ENCODE data around the gene SLC28A3. TPM values are rescaled to one million over a fixed set of nuclear protein-coding genes. Genes with fewer than 3 reads are reported as not detected.
A peak's percentile ranks its signal among the peaks of the same experiment; 100 is the strongest.
"Not testable (repeated sequence)": the region's sequence is repeated elsewhere in the genome, so short reads cannot be mapped to it uniquely, and the experiment has no call there.

Gene SLC28A3
- polyA plus RNA-seq, 4 donors = 2.8 to 3.1 TPM; not detected in 2

DNA sequence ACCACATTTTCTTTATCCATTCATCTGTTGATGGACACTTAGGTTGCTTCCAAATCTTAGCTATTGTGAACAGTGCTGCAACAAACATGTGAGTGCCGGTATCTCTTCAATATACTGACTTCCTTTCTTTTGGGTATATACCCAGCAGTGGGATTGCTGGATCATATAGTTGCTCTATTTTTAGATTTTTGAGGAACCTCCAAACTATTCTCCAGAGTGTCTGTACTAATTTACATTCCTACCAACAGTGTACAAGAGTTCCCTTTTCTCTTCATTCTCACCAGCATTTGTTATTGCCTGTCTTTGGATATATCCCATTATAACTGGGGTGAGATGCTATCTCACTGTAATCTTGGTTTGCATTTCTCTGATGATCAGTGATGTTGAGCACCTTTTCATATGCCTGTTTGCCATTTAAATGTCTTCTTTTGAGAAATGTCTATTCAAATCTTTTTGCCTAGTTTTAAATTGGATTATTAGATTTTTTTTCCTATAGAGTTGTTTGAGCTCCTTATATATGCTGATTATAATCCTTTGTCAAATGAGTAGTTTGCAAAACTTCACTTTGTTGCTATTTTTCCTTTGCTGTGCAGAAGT lies 24.4 kb upstream of the SLC28A3 start:
- H3K27me3 ChIP-seq (ENCODE audit: control insufficient read depth in 3 of 3, insufficient read depth in 3 of 3, low read length in 3 of 3); H3K36me3 ChIP-seq (ENCODE audit: control insufficient read depth in 3 of 3, insufficient read depth in 2 of 3, low read depth in 1 of 3, low read length in 3 of 3); H3K4me3 ChIP-seq (ENCODE audit: low read depth in 1 of 3, low read length in 3 of 3); DNase-seq; H3K27ac ChIP-seq (ENCODE audit: low read depth in 1 of 3, low read length in 2 of 3); H3K9me3 ChIP-seq (ENCODE audit: control insufficient read depth in 2 of 2, insufficient read depth in 1 of 2, low read depth in 1 of 2, low read length in 1 of 2); FAIRE-seq; H3K4me1 ChIP-seq (ENCODE audit: control insufficient read depth in 3 of 3, insufficient read depth in 2 of 3, low read depth in 1 of 3, low read length in 2 of 3): not testable (repeated sequence)
- 80 to 97% (median 85%) methylated on average over 1 of the region's 1 CpG for WGBS, 3 donors

DNA sequence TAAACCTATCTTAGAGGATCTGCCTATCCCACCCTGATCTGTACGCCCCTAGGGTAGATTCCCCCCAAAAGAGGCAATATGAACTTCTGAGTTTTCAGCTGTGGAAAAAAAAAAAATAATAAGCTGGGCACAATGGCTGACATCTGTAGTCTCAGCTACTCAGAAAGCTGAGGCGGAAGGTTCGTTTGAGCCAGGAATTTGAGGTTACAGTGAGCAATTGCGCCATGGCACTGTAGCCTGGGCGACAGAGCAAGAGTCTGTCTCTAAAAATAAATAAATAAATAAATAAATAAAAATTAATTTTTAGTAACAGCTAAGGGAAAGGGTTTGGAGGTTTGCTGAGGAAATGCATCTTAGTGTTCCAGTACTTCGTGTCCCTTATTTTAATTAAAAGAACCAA lies 21.1 kb upstream of the SLC28A3 start:
- Histone ChIP-seq H3K4me3 (ENCODE audit: low read depth in 1 of 3, low read length in 3 of 3) (no peak overlapping the region), H3K27me3 (ENCODE audit: control insufficient read depth in 3 of 3, insufficient read depth in 3 of 3, low read length in 3 of 3) (no peaks in the 10 kb centered on the region), H3K36me3 (ENCODE audit: control insufficient read depth in 3 of 3, insufficient read depth in 2 of 3, low read depth in 1 of 3, low read length in 3 of 3) (no peaks in the 10 kb centered on the region), H3K27ac (ENCODE audit: low read depth in 1 of 3, low read length in 2 of 3) (no peak overlapping the region), H3K4me1 (ENCODE audit: control insufficient read depth in 3 of 3, insufficient read depth in 2 of 3, low read depth in 1 of 3, low read length in 2 of 3) (no peaks in the 10 kb centered on the region), H3K9me3 (ENCODE audit: control insufficient read depth in 2 of 2, insufficient read depth in 1 of 2, low read depth in 1 of 2, low read length in 1 of 2) (no peaks in the 10 kb centered on the region)
- FAIRE-seq (no peak), DNase-seq (no peak)
- WGBS, 3 donors = 80 to 84% (median 80%) methylated on average over 6 of the region's 6 CpGs

DNA sequence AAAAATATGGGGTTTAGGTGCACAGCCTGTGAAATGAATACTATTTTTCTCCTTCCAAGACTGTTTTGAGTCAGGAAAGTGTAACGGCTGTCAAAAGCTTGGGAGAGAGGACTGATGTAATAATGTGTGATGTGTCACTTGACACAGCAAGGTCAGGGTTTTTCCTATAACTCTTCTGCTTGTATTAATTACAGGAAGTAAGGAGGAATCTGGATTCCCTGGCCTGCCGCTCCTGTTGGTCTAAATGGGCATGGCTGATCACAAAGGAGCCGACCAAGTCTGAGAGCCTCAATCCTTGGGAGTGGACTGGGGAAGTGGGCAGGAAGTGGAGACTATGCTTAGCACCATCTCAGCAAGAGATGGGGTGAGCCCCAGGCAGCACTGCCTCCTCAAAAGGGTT lies 16.7 kb upstream of the SLC28A3 start:
- FAIRE-seq (no peak), DNase-seq (no peak)
- Histone ChIP-seq H3K36me3 (ENCODE audit: control insufficient read depth in 3 of 3, insufficient read depth in 2 of 3, low read depth in 1 of 3, low read length in 3 of 3) (no peaks in the 10 kb centered on the region), H3K4me3 (ENCODE audit: low read depth in 1 of 3, low read length in 3 of 3) (no peak overlapping the region), H3K4me1 (ENCODE audit: control insufficient read depth in 3 of 3, insufficient read depth in 2 of 3, low read depth in 1 of 3, low read length in 2 of 3) (no peaks in the 10 kb centered on the region), H3K27ac (ENCODE audit: low read depth in 1 of 3, low read length in 2 of 3) (no peak overlapping the region), H3K9me3 (ENCODE audit: control insufficient read depth in 2 of 2, insufficient read depth in 1 of 2, low read depth in 1 of 2, low read length in 1 of 2) (no peaks in the 10 kb centered on the region), H3K27me3 (ENCODE audit: control insufficient read depth in 3 of 3, insufficient read depth in 3 of 3, low read length in 3 of 3) (no peaks in the 10 kb centered on the region)
- WGBS, 3 donors = 73 to 85% (median 80%) methylated on average over 3 of the region's 3 CpGs

DNA sequence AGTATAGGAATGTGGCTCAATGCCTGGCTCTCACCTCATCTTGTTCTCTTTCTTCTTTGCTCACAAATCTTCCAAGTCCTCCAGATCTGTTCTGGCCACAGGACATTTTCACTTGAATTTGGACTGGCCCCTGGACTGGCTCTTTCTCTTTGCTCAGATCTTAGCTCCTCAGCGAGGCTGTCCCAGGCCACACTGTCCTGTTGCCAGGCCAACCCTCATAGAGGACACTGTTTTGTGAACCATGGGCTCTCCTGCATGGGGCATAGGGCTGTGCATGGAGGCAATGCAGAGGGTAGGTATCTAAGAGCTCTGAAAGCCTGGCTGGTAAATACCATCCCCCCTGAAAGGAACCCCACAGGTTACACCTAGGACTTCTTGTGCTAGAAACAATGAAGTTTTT lies 13.5 kb upstream of the SLC28A3 start:
- no peaks in the 10 kb centered on the region for H3K36me3 ChIP-seq (ENCODE audit: control insufficient read depth in 3 of 3, insufficient read depth in 2 of 3, low read depth in 1 of 3, low read length in 3 of 3)
- no peaks in the 10 kb centered on the region for H3K27me3 ChIP-seq (ENCODE audit: control insufficient read depth in 3 of 3, insufficient read depth in 3 of 3, low read length in 3 of 3)

DNA sequence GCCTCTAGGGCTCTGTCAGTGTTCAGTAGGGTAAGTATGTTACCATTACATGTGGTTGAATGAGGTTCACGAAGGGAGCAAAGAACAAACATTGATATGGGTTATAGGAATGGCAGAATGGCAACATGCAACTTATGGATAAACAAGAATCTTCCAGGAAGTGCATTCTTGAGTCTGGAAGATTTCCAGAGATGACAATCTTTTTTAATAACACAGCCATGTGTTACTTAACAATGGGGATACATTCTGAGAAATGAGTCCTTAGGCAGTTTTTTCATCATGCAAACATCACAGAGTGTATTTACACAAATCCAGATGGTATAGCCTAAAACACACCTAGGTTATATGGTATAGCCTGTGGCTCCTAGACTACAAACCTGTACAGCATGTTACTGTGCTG lies 9.1 kb upstream of the SLC28A3 start:
- Histone ChIP-seq H3K4me3 (ENCODE audit: low read depth in 1 of 3, low read length in 3 of 3) (no peak overlapping the region), H3K27ac (ENCODE audit: low read depth in 1 of 3, low read length in 2 of 3) (no peak overlapping the region), H3K4me1 (ENCODE audit: control insufficient read depth in 3 of 3, insufficient read depth in 2 of 3, low read depth in 1 of 3, low read length in 2 of 3) (no peaks in the 10 kb centered on the region), H3K9me3 (ENCODE audit: control insufficient read depth in 2 of 2, insufficient read depth in 1 of 2, low read depth in 1 of 2, low read length in 1 of 2) (no peaks in the 10 kb centered on the region), H3K27me3 (ENCODE audit: control insufficient read depth in 3 of 3, insufficient read depth in 3 of 3, low read length in 3 of 3) (peaks cover 0 to 3% (median 0%) of the 10 kb centered on the region in 3 donors), H3K36me3 (ENCODE audit: control insufficient read depth in 3 of 3, insufficient read depth in 2 of 3, low read depth in 1 of 3, low read length in 3 of 3) (no peaks in the 10 kb centered on the region)
- DNase-seq = no peak
- 60 to 75% (median 74%) methylated on average over 1 of the region's 1 CpG for WGBS, 3 donors
- no peak for FAIRE-seq

More for the DNA sequence above, 13.5 kb upstream of the SLC28A3 start:
- FAIRE-seq (no peak), DNase-seq (no peak)
- no peak overlapping the region for H3K27ac ChIP-seq (ENCODE audit: low read depth in 1 of 3, low read length in 2 of 3)
- no peaks in the 10 kb centered on the region for H3K4me1 ChIP-seq (ENCODE audit: control insufficient read depth in 3 of 3, insufficient read depth in 2 of 3, low read depth in 1 of 3, low read length in 2 of 3)
- H3K9me3 ChIP-seq (ENCODE audit: control insufficient read depth in 2 of 2, insufficient read depth in 1 of 2, low read depth in 1 of 2, low read length in 1 of 2) = no peaks in the 10 kb centered on the region
- 75 to 91% (median 82%) methylated on average over 1 of the region's 1 CpG for whole genome bisulfite sequencing, 3 donors
- no peak overlapping the region for H3K4me3 ChIP-seq (ENCODE audit: low read depth in 1 of 3, low read length in 3 of 3)

DNA sequence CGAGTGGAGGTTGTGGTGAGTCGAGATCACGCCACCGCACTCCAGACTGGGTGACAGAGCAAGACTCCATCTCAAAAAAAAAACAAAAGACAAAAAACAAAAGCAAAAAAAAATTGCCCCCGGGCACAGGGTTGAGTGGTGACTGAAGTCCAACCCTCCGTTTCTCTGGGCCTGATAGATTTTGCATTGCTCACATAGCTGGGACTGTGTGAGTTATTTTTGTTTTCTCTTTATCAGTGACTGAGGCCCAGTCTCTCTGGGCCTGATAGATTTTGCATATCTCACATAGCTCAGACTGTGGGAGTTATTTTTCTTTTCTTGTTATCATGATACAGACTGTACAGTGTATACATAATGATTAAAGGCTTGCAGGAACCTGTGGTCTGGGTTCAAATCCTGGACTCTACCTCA lies 2.6 kb upstream of the SLC28A3 start:
- H3K36me3 ChIP-seq (ENCODE audit: control insufficient read depth in 3 of 3, insufficient read depth in 2 of 3, low read depth in 1 of 3, low read length in 3 of 3) = no peaks in the 10 kb centered on the region
- no peak overlapping the region for H3K4me3 ChIP-seq (ENCODE audit: low read depth in 1 of 3, low read length in 3 of 3)
- no peaks in the 10 kb centered on the region for H3K9me3 ChIP-seq (ENCODE audit: control insufficient read depth in 2 of 2, insufficient read depth in 1 of 2, low read depth in 1 of 2, low read length in 1 of 2)
- H3K4me1 ChIP-seq (ENCODE audit: control insufficient read depth in 3 of 3, insufficient read depth in 2 of 3, low read depth in 1 of 3, low read length in 2 of 3) = peaks cover 0 to 4% (median 2%) of the 10 kb centered on the region in 3 donors
- 65 to 84% (median 76%) methylated on average over 6 of the region's 6 CpGs for WGBS, 3 donors
- DNase-seq (no peak), FAIRE-seq (no peak)
- H3K27me3 ChIP-seq (ENCODE audit: control insufficient read depth in 3 of 3, insufficient read depth in 3 of 3, low read length in 3 of 3) = peaks cover 0 to 3% (median 0%) of the 10 kb centered on the region in 3 donors
- H3K27ac ChIP-seq (ENCODE audit: low read depth in 1 of 3, low read length in 2 of 3) = no peak overlapping the region

DNA sequence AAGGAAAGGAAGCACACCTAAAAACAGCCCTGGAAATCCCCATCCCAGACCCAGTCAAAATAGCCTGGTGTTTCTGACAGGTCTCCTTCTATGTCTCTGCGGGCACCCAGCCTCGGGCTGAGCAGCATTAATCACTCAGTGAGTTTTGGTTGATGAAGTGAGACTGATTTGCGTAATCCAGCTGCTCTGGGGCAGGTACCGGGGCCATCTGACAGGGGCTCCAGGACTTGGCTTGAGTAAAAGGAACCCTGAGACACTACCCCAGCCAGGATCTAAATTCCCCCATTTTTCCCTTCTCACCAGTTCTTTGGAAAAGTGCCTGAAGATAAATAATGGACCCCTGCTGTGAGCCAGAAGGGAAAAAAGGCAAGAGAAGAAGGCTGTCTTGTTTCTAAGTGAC lies 596 bp downstream of the SLC28A3 start:
- WGBS, 3 donors = 21 to 55% (median 25%) methylated on average over 4 of the region's 4 CpGs
- no peak for DNase-seq
- Histone ChIP-seq H3K36me3 (ENCODE audit: control insufficient read depth in 3 of 3, insufficient read depth in 2 of 3, low read depth in 1 of 3, low read length in 3 of 3) (no peaks in the 10 kb centered on the region), H3K4me1 (ENCODE audit: control insufficient read depth in 3 of 3, insufficient read depth in 2 of 3, low read depth in 1 of 3, low read length in 2 of 3) (peaks cover 0 to 4% (median 2%) of the 10 kb centered on the region in 3 donors), H3K4me3 (ENCODE audit: low read depth in 1 of 3, low read length in 3 of 3) (no peak overlapping the region), H3K27ac (ENCODE audit: low read depth in 1 of 3, low read length in 2 of 3) (peak overlapping the region in 1 of 3 donors; percentile 4), H3K27me3 (ENCODE audit: control insufficient read depth in 3 of 3, insufficient read depth in 3 of 3, low read length in 3 of 3) (no peaks in the 10 kb centered on the region), H3K9me3 (ENCODE audit: control insufficient read depth in 2 of 2, insufficient read depth in 1 of 2, low read depth in 1 of 2, low read length in 1 of 2) (no peaks in the 10 kb centered on the region)
- FAIRE-seq = no peak

DNA sequence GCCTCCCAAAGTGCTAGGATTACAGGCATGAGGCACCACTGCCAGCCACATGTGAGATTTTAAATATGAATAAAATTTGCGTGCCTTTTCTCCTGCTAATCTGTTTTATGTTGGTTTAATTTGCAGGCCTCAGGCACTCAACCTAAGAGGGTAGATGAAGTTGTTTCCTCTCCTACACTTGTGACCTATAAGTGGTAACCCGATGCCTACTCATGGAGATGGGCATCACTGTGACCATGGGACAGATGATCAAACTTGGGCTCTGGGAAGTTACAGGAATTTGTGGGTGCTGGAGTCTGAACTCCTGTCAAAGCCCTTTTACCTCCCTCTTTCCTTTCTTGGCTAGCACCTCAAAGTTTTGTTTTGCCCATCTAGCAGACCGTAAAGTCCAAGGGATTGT lies 1.1 kb downstream of the SLC28A3 start:
- no peak for DNase-seq
- WGBS, 3 donors = 53 to 81% (median 74%) methylated on average over 3 of the region's 3 CpGs
- no peak for FAIRE-seq
- Histone ChIP-seq H3K4me1 (ENCODE audit: control insufficient read depth in 3 of 3, insufficient read depth in 2 of 3, low read depth in 1 of 3, low read length in 2 of 3) (peaks cover 0 to 4% (median 2%) of the 10 kb centered on the region in 3 donors), H3K9me3 (ENCODE audit: control insufficient read depth in 2 of 2, insufficient read depth in 1 of 2, low read depth in 1 of 2, low read length in 1 of 2) (no peaks in the 10 kb centered on the region), H3K4me3 (ENCODE audit: low read depth in 1 of 3, low read length in 3 of 3) (no peak overlapping the region), H3K27ac (ENCODE audit: low read depth in 1 of 3, low read length in 2 of 3) (no peak overlapping the region), H3K36me3 (ENCODE audit: control insufficient read depth in 3 of 3, insufficient read depth in 2 of 3, low read depth in 1 of 3, low read length in 3 of 3) (no peaks in the 10 kb centered on the region), H3K27me3 (ENCODE audit: control insufficient read depth in 3 of 3, insufficient read depth in 3 of 3, low read length in 3 of 3) (no peaks in the 10 kb centered on the region)

DNA sequence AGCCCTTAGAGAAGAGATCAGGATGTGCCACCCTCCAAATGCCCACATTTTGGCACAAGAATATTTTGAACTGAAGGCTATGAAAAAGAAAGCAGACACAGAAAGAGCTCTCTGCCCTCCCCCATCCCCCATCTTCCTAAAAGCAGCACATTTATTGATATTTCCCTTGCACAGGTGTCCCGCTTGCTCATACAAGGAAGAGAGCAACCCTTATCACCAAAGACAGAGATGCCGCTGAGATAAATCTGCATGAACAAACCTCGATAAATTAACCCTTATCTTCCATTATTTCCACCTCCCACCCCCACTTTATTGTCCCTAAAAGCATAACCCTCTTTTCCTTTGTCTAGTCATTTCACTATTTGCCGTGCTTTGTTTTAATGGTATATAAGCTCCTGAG lies 1.8 kb downstream of the SLC28A3 start:
- no peak overlapping the region for H3K27ac ChIP-seq (ENCODE audit: low read depth in 1 of 3, low read length in 2 of 3)
- DNase-seq = peak in 1 of 2 donors; percentile 12
- H3K36me3 ChIP-seq (ENCODE audit: control insufficient read depth in 3 of 3, insufficient read depth in 2 of 3, low read depth in 1 of 3, low read length in 3 of 3) = no peaks in the 10 kb centered on the region
- H3K27me3 ChIP-seq (ENCODE audit: control insufficient read depth in 3 of 3, insufficient read depth in 3 of 3, low read length in 3 of 3) = no peaks in the 10 kb centered on the region
- no peak overlapping the region for H3K4me3 ChIP-seq (ENCODE audit: low read depth in 1 of 3, low read length in 3 of 3)
- 14 to 61% (median 32%) methylated on average over 4 of the region's 4 CpGs for WGBS, 3 donors
- H3K9me3 ChIP-seq (ENCODE audit: control insufficient read depth in 2 of 2, insufficient read depth in 1 of 2, low read depth in 1 of 2, low read length in 1 of 2) = no peaks in the 10 kb centered on the region
- no peak for FAIRE-seq
- peaks cover 0 to 4% (median 2%) of the 10 kb centered on the region in 3 donors for H3K4me1 ChIP-seq (ENCODE audit: control insufficient read depth in 3 of 3, insufficient read depth in 2 of 3, low read depth in 1 of 3, low read length in 2 of 3)
